Thoracic aorta (tissue), 2 donors: ENCODE results near the gene ALB. TPM values are rescaled to one million over a fixed set of nuclear protein-coding genes. Genes with fewer than 3 reads are reported as not detected.

Experiments used
- ATAC-seq: fragments of 150-250 bp; one replicate; pipeline ENCODE4 v1.8.0; 2017; ENCODE audit warnings: low read depth; ENCODE audit not compliant: insufficient number of reproducible peaks, low FRiP score
- DNase-seq: peaks from one replicate; pipeline ENCODE4 v3.0.0-alpha.2; 2020; ENCODE audit warnings: low spot score
- H3K27ac ChIP-seq, 2 donors: fragments of 200-600 bp; sonication (generic); 1 replicate in 1 of 2; 2 replicates in 1 of 2; pipeline ENCODE4 v1.5.1; 2016; ENCODE audit warnings: mild to moderate bottlenecking in 2 of 2, moderate library complexity in 2 of 2
- H3K27me3 ChIP-seq: fragments of 200-600 bp; sonication (generic); replicated peaks from 2 replicates; pipeline ENCODE4 v1.6.0; 2016; ENCODE audit warnings: mild to moderate bottlenecking; ENCODE audit not compliant: insufficient read depth
- H3K36me3 ChIP-seq: fragments of 200-600 bp; sonication (generic); one replicate; pipeline ENCODE4 v1.5.1; 2016
- H3K4me1 ChIP-seq, 2 donors: fragments of 200-600 bp; sonication (generic); 1 replicate in 1 of 2; 2 replicates in 1 of 2; pipeline versions ENCODE4 v1.5.1 to v1.6.0; 2016; ENCODE audit warnings: low read depth in 2 of 2, mild to moderate bottlenecking in 1 of 2; ENCODE audit not compliant: control insufficient read depth in 1 of 2
- H3K4me3 ChIP-seq: fragments of 200-600 bp; sonication (generic); 2 replicates; pipeline ENCODE4 v1.5.1; 2016; ENCODE audit warnings: mild to moderate bottlenecking
- H3K9me3 ChIP-seq: fragments of 200-600 bp; sonication (generic); 2 replicates; pipeline ENCODE4 v1.5.1; 2016
- total RNA-seq, 2 donors: library from RNA; depleted of rRNA; stranded (reverse); fragments of >200 nt; gene quantifications; one replicate each; pipeline versions ENCODE4 v1.1.0 to v1.2.3, GENCODE V29; 2016
- TF ChIP-seq, protein P1 (sequence below): fragments of 200-600 bp; sonication (generic); IDR thresholded peaks from one replicate; pipeline ENCODE4 v1.5.1; 2019; ENCODE audit warnings: antibody characterized with exemption

Gene ALB
- total RNA-seq, 2 donors from 2014 or later = not detected

DNA sequence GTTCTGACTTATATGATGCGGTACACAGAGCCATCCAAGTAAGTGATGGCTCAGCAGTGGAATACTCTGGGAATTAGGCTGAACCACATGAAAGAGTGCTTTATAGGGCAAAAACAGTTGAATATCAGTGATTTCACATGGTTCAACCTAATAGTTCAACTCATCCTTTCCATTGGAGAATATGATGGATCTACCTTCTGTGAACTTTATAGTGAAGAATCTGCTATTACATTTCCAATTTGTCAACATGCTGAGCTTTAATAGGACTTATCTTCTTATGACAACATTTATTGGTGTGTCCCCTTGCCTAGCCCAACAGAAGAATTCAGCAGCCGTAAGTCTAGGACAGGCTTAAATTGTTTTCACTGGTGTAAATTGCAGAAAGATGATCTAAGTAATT lies 16.5 kb downstream of the ALB start:
- Histone ChIP-seq H3K4me1 (no peaks in the 10 kb centered on the region), H3K27me3 (no peaks in the 10 kb centered on the region), H3K27ac (no peak overlapping the region), H3K4me3 (no peak overlapping the region), H3K36me3 (no peaks in the 10 kb centered on the region), H3K9me3 (no peaks in the 10 kb centered on the region)
- ATAC-seq (no peak), DNase-seq (no peak)
- TF ChIP-seq, protein P1, sequence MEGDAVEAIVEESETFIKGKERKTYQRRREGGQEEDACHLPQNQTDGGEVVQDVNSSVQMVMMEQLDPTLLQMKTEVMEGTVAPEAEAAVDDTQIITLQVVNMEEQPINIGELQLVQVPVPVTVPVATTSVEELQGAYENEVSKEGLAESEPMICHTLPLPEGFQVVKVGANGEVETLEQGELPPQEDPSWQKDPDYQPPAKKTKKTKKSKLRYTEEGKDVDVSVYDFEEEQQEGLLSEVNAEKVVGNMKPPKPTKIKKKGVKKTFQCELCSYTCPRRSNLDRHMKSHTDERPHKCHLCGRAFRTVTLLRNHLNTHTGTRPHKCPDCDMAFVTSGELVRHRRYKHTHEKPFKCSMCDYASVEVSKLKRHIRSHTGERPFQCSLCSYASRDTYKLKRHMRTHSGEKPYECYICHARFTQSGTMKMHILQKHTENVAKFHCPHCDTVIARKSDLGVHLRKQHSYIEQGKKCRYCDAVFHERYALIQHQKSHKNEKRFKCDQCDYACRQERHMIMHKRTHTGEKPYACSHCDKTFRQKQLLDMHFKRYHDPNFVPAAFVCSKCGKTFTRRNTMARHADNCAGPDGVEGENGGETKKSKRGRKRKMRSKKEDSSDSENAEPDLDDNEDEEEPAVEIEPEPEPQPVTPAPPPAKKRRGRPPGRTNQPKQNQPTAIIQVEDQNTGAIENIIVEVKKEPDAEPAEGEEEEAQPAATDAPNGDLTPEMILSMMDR = no peak

DNA sequence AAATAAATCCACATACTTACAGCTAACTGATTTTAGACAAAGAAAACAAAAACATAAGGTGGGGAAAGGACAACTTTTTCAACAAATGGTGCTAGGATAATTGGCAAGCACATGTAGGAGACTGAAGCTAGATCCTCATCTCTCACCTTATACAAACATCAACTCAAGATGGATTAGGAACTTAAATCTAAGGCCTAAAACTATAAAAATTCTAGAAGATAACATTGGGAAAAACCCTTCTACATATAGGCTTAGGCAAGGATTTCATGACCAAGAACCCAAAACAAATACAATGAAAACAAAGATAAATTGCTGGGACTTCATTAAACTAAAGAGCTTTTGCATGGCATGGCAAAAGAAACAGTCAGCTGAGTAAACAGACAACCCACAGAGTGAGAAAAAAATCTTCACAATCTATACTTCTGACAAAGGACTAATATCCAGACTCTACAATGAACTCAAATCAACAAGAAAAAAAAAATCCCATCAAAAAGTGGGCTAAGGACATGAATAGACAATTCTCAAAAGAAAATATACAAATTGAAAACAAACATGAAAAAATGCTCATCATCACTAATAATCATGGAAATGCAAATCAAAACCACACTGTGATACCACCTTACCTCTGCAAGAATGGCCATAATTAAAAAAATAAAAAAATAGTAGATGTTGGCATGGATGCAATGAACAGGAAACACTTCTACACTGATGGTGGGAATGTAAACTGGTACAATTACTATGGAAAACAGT lies 17.8 kb downstream of the ALB start:
- no peaks in the 10 kb centered on the region for H3K36me3 ChIP-seq
- no peaks in the 10 kb centered on the region for H3K4me1 ChIP-seq
- no peak overlapping the region for H3K4me3 ChIP-seq
- no peak overlapping the region for H3K27ac ChIP-seq
- ATAC-seq = no peak
- no peak for DNase-seq
- TF ChIP-seq, protein P1 = no peak
- no peaks in the 10 kb centered on the region for H3K9me3 ChIP-seq
- no peaks in the 10 kb centered on the region for H3K27me3 ChIP-seq

DNA sequence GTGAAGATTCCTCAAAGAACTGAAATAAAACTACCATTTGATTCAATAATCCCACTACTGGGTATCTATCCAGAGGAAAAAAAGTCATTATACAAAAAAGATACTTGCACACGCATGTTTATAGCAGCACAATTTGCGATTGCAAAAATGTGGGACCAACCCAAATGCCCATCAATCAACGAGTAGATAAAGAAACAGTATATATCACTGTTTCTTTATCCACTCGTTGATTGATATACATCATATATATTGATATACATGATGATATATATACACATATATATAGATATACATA lies 18.3 kb downstream of the ALB start:
- H3K4me3 ChIP-seq = no peak overlapping the region
- no peak for ATAC-seq

DNA sequence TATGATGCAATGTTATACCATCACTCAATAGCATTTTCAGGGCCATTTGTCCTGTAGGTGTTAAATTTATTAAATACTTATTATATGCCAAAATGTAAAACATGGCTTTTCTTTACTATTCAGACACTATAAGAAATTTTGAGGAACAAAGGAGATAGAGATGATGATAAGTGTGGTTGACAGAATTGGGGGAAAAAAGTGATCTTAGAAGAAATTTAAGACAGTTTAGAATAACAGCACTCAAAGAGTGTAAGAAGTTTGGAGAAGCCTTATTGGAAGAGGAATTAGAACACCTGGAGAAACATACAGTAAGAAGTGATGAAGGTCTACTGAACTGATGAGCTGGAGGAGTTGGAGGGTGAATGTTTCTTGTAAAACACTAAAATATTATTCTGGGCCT lies 19.1 kb downstream of the ALB start:
- Histone ChIP-seq H3K9me3 (no peaks in the 10 kb centered on the region), H3K4me1 (no peaks in the 10 kb centered on the region), H3K27ac (no peak overlapping the region), H3K4me3 (no peak overlapping the region), H3K36me3 (no peaks in the 10 kb centered on the region), H3K27me3 (no peaks in the 10 kb centered on the region)
- no peak for ATAC-seq
- DNase-seq = no peak
- TF ChIP-seq, protein P1 = no peak

More for the DNA sequence above, 18.3 kb downstream of the ALB start:
- H3K4me1 ChIP-seq = no peaks in the 10 kb centered on the region
- no peak overlapping the region for H3K27ac ChIP-seq
- H3K36me3 ChIP-seq = no peaks in the 10 kb centered on the region
- H3K27me3 ChIP-seq = no peaks in the 10 kb centered on the region
- TF ChIP-seq, protein P1 = no peak
- H3K9me3 ChIP-seq = no peaks in the 10 kb centered on the region
- DNase-seq = no peak

DNA sequence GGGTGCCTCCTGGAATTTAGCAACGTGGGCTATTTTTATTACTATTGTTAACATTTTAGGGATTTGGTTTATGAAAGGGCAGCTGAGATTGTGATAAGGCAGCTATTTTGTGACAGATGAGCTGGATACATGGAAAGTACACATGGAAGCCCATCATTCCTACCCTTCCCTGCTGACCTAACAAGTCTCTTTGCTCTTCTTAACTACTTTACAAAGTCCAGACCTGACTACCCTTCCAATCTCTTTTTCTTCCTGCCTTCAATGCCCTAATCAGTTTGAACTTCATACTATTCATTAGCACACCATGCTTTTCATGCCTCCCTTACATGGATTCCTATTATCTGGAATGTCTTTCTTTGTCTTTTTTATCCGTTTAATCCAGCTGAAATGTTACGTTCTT lies 22.6 kb downstream of the ALB start:
- Histone ChIP-seq H3K27me3 (no peaks in the 10 kb centered on the region), H3K4me1 (no peaks in the 10 kb centered on the region), H3K36me3 (no peaks in the 10 kb centered on the region), H3K4me3 (no peak overlapping the region), H3K27ac (no peak overlapping the region), H3K9me3 (no peaks in the 10 kb centered on the region)
- ATAC-seq (no peak), DNase-seq (no peak)
- TF ChIP-seq, protein P1 = no peak
